Sigmoid colon (tissue), 4 donors: ENCODE data around the gene TMC8.

Source experiments
- CTCF ChIP-seq, 4 experiments: fragments of 450-650 bp in 3 of 4; fragments of 200-600 bp in 1 of 4; IDR thresholded peaks; one replicate each; pipeline ENCODE4 v1.5.1; 2016 to 2019; ENCODE audit warnings: antibody characterized with exemption in 4 of 4, mild to moderate bottlenecking in 3 of 4, moderate library complexity in 2 of 4
- POLR2A ChIP-seq, 2 donors: fragments of 450-650 bp; IDR thresholded peaks; one replicate each; pipeline ENCODE4 v1.6.1; 2016; ENCODE audit warnings: antibody characterized with exemption in 2 of 2, mild to moderate bottlenecking in 2 of 2, moderate library complexity in 2 of 2
- POLR2AphosphoS5 ChIP-seq, 4 donors: sonication (generic); formaldehyde crosslinking; IDR thresholded peaks; one replicate each; pipeline ENCODE4 v1.6.1; 2017; ENCODE audit warnings: antibody characterized with exemption in 4 of 4

DNA sequence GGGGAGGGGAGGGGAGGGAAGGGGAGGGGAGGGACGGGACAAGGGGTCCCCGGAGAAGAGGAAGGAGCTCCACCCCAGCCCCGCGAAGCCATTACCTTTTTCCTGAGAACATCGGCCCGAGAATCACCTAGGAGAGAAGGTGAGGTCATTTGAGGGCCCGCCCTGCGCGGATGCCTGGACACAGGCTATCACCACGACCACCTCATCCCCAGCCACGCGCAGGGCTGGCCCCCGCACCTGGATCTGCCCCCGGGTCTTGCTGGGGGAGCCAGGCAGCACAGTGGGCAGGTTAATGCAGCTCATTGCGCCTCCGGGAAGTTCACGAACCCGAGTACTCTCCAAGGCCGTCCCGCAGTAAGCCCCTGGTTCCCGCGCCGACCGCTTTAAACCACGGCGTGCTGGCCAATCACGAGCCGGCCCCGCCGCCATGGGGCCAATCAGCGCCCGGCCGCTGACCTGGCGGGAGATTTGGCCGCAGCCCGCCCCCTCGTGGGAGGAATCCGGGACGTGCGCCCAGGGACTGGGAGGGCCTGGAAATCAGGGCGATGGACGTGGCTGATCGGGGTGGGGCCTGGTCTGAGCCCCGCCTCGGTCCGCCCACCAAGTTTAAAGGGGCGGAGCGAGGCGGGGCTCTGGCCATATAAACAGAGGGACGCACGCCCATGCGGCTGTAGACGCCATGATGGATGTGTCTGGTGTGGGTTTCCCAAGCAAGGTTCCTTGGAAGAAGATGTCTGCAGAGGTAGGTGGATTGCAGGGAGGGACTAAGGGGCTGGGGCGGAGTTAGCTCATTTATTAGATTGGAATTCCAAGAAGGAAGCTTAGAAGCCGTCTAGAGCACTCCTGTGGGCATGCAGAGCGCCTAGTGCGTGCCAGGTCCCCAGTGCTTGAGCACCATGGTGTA is 56.4 kb downstream of the TMC8 start, which contains the start of the genes AFMID and TK1:
- TF ChIP-seq CTCF (IDR thresholded peaks at IDR 0.05) (peak; percentile 63 to 87 (median 71)), POLR2A (IDR thresholded peaks at IDR 0.05) (peak in 1 of 2 donors; percentile 20), POLR2AphosphoS5 (IDR thresholded peaks at IDR 0.05) (peak in 3 of 4 donors; percentile 32 to 66 (median 49))
